HT-29 (cell line): ENCODE data around the gene SCN1B. TPM values are rescaled to one million over a fixed set of nuclear protein-coding genes. Genes with fewer than 3 reads are reported as not detected.
"Not testable (repeated sequence)": the region's sequence is repeated elsewhere in the genome, so short reads cannot be mapped to it uniquely, and the experiment has no call there.

ENCODE experiments used
- DNase-seq: peaks from one replicate; pipeline ENCODE4 v3.0.0-alpha.2; 2015; ENCODE audit warnings: low spot score
- total RNA-seq: library from RNA; depleted of rRNA; stranded (reverse); fragments of >200 nt; shearing (Covaris generic); gene quantifications from 2 replicates; pipeline ENCODE4 v1.2.3, GENCODE V29; 2014; rRNA removed

Gene SCN1B
- 0.25 and 0.73 TPM in 2 replicates for total RNA-seq

- peak; percentile 55 for DNase-seq
Observed at GRCh38 chr19:35030257-35031071, at the start of gene SCN1B. Gene SCN1B (plus strand): TSS chr19:35030470. CDS start chr19:35030821, 351 bp downstream.

GRCh38 chr19:34982275-34982674, 48.0 kb upstream of the SCN1B start:
- no peak for DNase-seq

GRCh38 chr19:34983786-34984185, 46.5 kb upstream of the SCN1B start:
- DNase-seq, result no peak

- DNase-seq, result no peak
Observed at GRCh38 chr19:34984287-34984686, 46.0 kb upstream of the SCN1B start.

- no peak for DNase-seq
Observed at GRCh38 chr19:34985249-34986022, 44.8 kb upstream of the SCN1B start.

GRCh38 chr19:34988119-34988518, 42.2 kb upstream of the SCN1B start:
- no peak for DNase-seq

GRCh38 chr19:34989298-34989697, 41.0 kb upstream of the SCN1B start:
- no peak for DNase-seq

GRCh38 chr19:34990578-34991192, 39.6 kb upstream of the SCN1B start:
- no peak for DNase-seq

- DNase-seq, result no peak
Observed at GRCh38 chr19:34991542-34992333, 38.5 kb upstream of the SCN1B start.

GRCh38 chr19:34992582-34992981, 37.7 kb upstream of the SCN1B start:
- DNase-seq, result not testable (repeated sequence)

- no peak for DNase-seq
Observed at GRCh38 chr19:34994286-34994642, 36.0 kb upstream of the SCN1B start.

- DNase-seq, result peak; percentile 84
Observed at GRCh38 chr19:34994643-34995541, 35.4 kb upstream of the SCN1B start.

GRCh38 chr19:34995551-34995950, 34.7 kb upstream of the SCN1B start:
- DNase-seq, result no peak

- DNase-seq, result no peak
Observed at GRCh38 chr19:34997071-34997617, 33.1 kb upstream of the SCN1B start.

GRCh38 chr19:34998224-34998623, 32.0 kb upstream of the SCN1B start:
- DNase-seq, result not testable (repeated sequence)

GRCh38 chr19:34998777-34999497, 31.3 kb upstream of the SCN1B start:
- no peak for DNase-seq

- peak; percentile 74 for DNase-seq
Observed at GRCh38 chr19:34999498-35000337, 30.6 kb upstream of the SCN1B start, which contains the start of gene GRAMD1A. Gene GRAMD1A (plus strand): TSS chr19:35000323. CDS start chr19:35000479, 156 bp downstream.

- no peak for DNase-seq
Observed at GRCh38 chr19:35000338-35000646, 30.0 kb upstream of the SCN1B start.
